Activated naive CD8-positive, alpha-beta T cell treated with anti-CD3 and anti-CD28 coated beads, Interleukin-2, amount 50 U/mL, for 16 hours (primary cell): ENCODE results near the gene CGB7.
"Not testable (repeated sequence)": the region's sequence is repeated elsewhere in the genome, so short reads cannot be mapped to it uniquely, and the experiment has no call there.

Experiments
- DNase-seq: peaks from one replicate; pipeline ENCODE4 v3.0.0-alpha.2; 2020; ENCODE audit warnings: low read depth, low spot score

Gene CGB7

GRCh38 chr19:49073514-49074378 is 16.2 kb upstream of the CGB7 start:
- no peak for DNase-seq

GRCh38 chr19:49071860-49072547 is 14.5 kb upstream of the CGB7 start:
- DNase-seq: no peak

GRCh38 chr19:49070416-49070815 is 12.9 kb upstream of the CGB7 start:
- DNase-seq: no peak

- DNase-seq: no peak
Observed at GRCh38 chr19:49069026-49069425, 11.5 kb upstream of the CGB7 start.

DNA sequence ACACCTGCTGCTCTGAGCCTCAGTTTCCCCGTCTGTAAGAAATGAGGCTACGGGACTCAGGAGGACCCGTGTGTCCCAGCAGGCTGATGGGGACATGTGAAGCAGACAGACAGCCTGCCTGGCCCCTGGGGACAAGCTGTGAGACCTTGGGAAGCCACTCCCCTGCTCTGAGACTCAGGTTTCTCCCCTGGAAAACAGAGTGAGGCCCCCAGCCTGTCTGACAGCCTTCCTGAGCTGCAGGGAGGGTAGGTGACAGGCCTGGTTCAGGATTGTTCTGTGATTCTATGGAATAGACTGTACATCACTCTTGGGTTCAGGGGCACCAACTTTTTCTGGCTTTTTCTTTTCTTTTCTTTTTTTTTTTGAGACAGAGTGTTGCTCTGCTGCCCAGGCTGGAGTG is 10.0 kb upstream of the CGB7 start:
- no peak for DNase-seq

GRCh38 chr19:49065905-49066512 is 8.5 kb upstream of the CGB7 start:
- DNase-seq: no peak

- DNase-seq: no peak
Observed at GRCh38 chr19:49064768-49065611, 7.4 kb upstream of the CGB7 start, which contains the start of gene NTF4. NTF4 (minus strand) TSS chr19:49064818; CDS start chr19:49061997, 2,821 bp downstream.

DNA sequence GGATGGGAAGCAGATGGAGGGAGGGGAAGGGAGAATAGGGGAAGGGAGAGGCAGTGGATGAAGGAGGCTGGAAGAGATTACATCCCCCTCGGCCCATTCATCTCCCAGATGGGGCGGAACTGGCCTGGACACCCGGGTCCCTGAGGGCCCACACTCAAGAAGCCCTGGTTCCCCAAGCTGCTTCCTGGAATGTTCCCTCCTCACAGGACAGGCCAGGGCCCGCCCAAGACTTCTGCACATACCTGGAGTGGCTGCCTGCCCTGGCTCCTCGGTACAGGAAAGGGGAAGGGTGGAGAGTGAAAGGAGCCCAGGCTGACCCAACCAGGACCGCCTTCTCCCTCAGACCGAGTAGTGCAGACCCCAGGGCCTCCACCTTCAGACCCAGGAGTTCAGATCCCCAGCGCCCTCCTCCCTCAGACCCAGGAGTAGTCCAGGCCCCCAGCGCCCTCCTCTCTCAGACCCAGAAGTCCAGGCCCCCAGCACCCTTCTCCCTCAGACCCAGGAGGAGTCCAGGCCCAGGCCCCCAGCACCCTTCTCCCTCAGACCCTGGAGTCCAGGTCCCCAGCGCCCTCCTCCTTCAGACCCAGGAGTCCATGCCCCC is 6.6 kb upstream of the CGB7 start:
- DNase-seq: no peak

GRCh38 chr19:49061445-49061844 is 3.9 kb upstream of the CGB7 start:
- no peak for DNase-seq

DNA sequence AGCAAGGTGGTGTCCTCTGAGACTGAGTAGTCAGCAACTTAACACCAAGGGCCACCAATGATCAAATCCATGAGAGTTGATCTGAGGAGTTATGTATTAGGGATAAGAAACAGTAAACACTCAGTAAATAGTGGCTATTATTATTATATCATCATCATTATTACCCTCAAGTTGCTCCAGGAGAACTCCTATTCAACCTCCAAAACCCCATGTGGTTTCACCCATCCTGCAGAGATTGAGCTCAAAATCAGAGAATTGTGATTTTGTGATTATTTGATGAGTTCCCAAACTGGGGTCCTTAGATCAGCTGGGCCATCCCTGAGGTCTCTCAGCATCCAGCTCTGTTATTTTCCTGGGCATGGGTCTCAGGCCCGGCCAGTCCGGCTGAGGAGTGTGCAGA is 3.5 kb upstream of the CGB7 start:
- DNase-seq: no peak

DNA sequence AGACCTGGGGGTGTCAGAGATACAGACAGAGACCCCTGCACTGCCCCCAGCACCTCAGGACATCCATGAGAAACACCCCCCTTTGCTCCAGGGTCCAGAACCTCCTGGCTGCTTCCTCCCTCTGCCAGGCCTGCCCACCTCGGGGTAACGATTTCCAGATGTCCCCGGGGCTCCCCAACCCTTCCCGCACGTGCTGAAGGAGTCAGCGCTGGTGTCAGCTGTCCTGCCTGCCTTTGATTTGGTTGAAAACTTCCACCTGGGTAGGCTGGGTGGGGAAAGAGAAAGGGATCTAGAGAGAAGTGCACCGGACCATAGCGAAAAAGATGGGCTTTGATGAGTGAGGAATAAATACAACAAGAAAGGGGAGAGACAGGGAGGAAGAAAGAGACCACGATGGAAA is 1.5 kb upstream of the CGB7 start:
- no peak for DNase-seq

DNA sequence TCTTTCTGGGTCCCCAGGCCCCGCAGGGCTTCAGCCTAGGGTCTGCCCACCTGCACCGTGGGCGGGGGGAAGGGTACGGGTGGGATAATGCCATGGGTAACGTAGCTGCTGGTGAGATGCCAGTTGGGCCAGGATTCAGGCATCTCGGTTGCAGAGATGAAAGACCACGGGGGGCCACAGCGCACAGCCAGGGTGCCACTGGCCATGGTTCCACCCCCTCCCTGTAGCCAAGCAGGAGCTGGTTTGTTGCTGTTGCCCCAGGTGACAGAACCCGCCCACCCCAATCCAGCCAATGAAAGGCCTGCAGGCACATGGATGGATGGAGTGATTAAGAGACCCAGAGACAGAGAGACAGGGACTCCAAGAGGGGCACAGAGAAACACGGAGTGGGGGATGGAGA is 1.0 kb upstream of the CGB7 start:
- no peak for DNase-seq

- not testable (repeated sequence) for DNase-seq
Observed at GRCh38 chr19:49056902-49057596, 500 bp downstream of the CGB7 start.

GRCh38 chr19:49056101-49056901 is 1.2 kb downstream of the CGB7 start:
- no peak for DNase-seq

- not testable (repeated sequence) for DNase-seq
Observed at GRCh38 chr19:49050376-49051033, 7.0 kb downstream of the CGB7 start.

DNA sequence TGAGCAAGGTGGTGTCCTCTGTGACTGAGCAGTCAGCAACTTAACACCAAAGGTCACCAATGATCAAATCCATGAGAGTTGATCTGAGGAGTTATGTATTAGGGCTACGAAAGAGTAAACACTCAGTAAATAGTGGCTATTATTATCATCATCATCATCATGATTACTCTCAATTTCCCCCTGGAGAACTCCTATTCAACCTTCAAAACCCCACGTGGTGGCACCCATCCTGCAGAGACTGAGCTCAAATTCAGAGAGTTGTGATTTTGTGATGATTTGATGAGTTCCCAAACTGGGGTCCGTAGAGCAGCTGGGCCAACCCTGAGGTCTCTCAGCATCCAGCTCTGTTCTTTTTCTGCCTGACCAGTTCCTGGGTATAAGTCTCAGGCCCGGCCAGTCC is 7.7 kb downstream of the CGB7 start:
- not testable (repeated sequence) for DNase-seq

DNA sequence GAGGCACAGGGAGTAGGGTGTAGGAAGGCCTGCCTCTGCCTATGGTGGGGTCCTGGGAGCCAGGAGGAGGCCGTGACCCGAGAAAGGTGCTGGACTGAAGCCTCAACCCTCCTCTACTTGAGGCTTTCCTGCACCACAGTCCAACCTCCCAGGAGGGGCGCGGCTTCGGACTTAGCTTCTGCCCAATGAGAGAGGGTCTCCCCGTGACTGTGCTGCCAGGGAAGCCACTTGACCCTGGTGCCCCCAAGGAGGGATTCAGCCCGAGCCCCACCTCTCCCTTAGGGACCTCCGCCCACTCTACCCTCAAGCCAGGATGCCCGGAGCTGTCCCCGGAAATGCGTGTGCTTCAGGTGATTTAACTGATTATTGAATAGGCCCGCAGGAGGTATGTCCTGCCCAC is 8.5 kb downstream of the CGB7 start, which contains the start of gene CGB8:
Gene CGB8, minus strand, starts transcription at position 101 of the 400 bp plus-strand sequence. CDS start 372 bp downstream, outside the sequence.
- not testable (repeated sequence) for DNase-seq

GRCh38 chr19:49043548-49043947 is 14.0 kb downstream of the CGB7 start, which contains the start of gene CGB5:
CGB5 (plus strand) TSS chr19:49043848; CDS start chr19:49044210, 362 bp downstream.
- DNase-seq: not testable (repeated sequence)

GRCh38 chr19:49042666-49043065 is 14.9 kb downstream of the CGB7 start:
- not testable (repeated sequence) for DNase-seq
